ENCODE measurements around the gene CUTC.

The CUTC gene

DNA sequence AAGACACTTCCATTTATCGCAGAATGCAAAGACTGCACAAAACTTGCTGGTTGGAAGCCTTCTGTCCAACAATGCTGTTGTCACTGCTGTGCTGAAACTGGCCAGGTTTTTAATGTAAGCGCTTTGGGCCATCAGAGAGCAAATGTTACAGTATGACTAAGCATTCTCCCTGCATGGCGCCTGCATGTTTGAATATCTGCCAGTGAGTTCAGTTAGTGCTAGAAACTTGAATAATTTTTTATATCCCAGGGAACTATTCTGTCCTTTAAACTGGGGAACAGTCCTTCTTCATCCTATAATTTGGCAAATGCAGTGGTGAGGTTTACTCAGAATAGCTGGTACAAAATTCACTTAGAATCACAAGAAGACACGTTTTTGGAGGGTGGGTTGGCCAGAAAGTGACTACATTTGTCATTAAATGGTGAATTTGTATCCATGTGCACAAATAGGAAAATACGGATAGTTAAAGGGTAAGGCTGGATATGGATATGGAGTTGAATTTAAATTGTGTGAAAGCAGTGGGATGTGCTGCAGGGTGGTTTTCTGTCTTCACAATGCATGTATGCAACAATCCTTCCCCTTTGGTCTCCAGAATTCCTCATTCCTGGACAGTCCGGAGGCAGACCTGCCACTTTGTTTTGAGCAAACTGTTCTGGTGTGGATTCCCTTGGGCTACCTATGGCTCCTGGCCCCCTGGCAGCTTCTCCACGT lies 52.1 kb downstream of the CUTC start:
- no peak for DNase-seq (ENCODE audit: low spot score)

GRCh38 chr10:99784727-99785441 lies 52.9 kb downstream of the CUTC start:
- DNase-seq (ENCODE audit: low spot score), result no peak

- DNase-seq (ENCODE audit: low spot score), result no peak
Observed at GRCh38 chr10:99785646-99786045, 53.6 kb downstream of the CUTC start.

DNA sequence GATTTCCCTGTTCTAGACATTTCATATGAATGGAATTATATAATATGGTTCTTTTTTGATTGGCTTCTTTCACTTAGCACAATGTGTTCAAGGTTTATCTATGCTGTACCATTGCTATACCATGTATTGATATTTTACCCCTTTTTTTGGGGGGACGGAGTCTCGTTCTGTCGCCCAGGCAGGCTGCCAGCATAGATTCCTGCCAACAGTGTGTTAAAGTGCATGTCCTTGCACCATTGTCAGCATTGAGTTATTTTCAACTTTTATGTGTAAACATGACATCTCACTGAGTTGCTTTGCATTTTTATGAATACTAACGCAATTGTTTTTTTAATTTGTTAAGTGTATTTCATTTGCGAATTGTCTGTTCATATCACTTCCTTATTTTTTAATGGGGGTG lies 55.3 kb downstream of the CUTC start:
- no peak for DNase-seq (ENCODE audit: low spot score)

- no peak for DNase-seq (ENCODE audit: low spot score)
Observed at GRCh38 chr10:99787782-99788445, 55.9 kb downstream of the CUTC start.

DNA sequence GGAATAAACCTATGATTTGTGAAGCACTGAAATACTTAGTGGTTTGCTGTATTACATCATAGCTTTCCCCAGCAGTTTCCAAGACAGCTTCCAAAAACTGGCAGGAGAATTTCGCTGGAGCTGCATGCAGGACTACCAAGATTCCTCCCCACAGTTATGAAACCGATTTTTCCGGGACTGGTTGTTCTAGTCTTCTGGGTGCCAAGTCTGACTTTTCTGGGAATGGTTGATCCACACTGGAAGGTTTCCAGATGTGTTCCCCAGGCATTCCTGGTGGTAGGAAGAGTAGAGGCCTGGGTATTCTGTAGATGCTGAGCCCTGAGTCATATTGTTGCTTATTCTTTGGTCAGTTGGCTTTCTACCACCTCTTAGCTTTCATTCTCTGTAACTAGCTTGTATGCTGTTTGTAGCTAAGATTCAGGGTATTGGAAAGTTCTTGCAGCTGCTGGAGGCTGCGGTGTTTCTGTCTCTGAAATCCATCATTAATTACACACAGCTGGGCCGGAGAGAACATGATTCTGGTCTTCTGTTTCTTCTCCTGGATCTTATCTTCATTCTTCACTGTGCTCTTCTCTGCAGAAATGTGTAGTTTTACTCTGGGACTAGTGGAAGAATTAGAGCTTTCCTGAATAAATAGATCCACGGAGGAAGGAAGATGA lies 56.7 kb downstream of the CUTC start:
- DNase-seq (ENCODE audit: low spot score), result no peak

DNA sequence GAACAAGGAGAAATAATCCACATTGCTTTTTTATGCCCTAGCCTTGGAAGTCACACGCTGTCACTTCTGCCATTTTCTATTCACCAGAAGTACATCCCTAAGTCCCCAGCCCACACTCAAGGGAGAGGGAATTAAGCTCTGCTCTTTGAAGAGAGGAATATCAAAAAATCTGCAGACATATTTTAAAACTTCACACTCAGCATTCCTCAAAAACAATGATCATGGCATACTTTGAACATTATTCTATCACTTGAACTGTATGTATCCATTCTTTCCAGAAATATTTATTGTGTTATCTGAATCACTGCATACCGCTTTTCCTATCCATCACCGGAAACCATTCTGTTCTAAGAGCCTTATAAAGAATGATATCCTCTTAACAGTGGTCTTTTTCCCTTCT lies 59.8 kb downstream of the CUTC start:
- DNase-seq (ENCODE audit: low spot score), result no peak

GRCh38 chr10:99793819-99794218 lies 61.8 kb downstream of the CUTC start:
- no peak for DNase-seq (ENCODE audit: low spot score)

DNA sequence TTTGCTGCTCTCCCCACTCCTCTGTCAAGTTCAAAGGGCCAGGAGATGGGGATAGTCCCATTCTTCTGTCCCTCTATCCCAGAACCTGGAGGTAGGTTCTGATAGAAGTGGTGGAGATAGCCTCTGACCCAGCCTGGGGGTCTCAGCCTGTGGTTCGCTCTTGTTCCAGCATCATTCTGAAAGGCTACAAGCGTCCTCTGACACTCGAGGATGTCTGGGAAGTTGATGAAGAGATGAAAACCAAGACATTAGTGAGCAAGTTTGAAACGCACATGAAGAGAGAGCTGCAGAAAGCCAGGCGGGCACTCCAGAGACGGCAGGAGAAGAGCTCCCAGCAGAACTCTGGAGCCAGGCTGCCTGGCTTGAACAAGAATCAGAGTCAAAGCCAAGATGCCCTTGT lies 64.9 kb downstream of the CUTC start:
- no peak for DNase-seq (ENCODE audit: low spot score)

DNA sequence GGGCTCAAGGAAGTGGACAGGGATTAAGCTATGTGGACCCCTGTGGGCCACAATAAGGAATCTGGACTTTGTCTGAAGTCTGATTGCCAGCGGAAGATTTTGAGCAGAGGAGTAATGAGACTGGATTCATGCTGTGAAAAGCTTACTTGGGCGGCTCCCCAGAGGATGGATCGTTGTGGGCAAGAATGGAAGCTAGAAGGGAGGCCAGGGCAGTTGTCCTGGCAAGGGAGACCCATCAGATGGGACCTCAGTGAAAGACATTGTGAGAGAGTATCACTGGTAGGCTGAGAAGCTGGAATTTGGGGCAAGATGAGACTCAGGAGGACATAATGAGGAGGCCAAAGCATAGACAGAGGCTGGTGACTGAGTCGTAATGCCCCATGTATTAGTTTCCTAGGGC lies 66.0 kb downstream of the CUTC start:
- no peak for DNase-seq (ENCODE audit: low spot score)

- DNase-seq (ENCODE audit: low spot score), result no peak
Observed at GRCh38 chr10:99798920-99799319, 66.9 kb downstream of the CUTC start.

- DNase-seq (ENCODE audit: low spot score), result no peak
Observed at GRCh38 chr10:99799613-99800012, 67.6 kb downstream of the CUTC start.

DNA sequence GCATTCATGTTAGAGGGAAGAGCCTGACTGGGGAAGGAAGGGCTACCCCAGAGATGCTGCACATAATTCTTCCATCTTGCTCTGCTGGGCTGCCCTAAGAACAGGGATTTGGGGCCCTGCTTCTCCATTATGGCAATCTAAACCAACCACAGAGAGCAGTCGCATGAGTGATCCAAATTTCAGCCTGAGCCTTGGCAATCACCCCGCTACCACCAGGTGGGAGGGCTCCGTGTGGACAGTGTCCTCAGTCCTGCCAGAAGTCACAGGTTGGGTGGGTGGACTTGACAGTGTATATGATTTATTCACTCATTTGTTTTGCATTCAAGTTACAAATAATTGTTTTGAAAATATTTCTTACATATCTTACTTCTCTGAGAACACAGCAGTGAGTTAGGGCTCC lies 72.4 kb downstream of the CUTC start:
- DNase-seq (ENCODE audit: low spot score), result no peak

DNA sequence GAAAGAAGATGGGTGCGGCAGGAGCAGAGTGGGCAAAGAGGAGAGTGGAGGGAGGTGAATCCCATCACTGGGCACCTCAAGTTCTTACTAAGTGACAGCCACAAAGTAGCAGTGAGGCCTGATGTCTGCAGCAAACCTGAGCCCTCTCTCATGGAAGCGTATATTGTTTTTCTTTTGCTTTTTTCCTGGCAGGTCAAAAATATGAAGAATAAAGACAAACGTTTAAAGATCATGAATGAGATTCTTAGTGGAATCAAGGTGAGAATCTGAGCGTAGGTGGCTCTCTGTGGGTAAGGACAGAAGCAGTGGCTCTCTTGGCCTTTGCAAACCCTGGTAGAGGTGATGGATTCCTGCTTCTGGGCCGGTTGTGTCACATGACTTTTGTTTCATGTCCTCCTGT lies 73.2 kb downstream of the CUTC start:
- DNase-seq (ENCODE audit: low spot score), result no peak
